DMS 273 (cell line): ENCODE data around the gene PCYT1A.
A peak's percentile ranks its signal among the peaks of the same experiment; 100 is the strongest.
"Not testable (repeated sequence)": the region's sequence is repeated elsewhere in the genome, so short reads cannot be mapped to it uniquely, and the experiment has no call there.

ENCODE experiments used
- DNase-seq: peaks from one replicate; lab custom pipeline; 2025; ENCODE audit not compliant: unreplicated experiment; lab: John Stamatoyannopoulos, UW

PCYT1A gene

DNA sequence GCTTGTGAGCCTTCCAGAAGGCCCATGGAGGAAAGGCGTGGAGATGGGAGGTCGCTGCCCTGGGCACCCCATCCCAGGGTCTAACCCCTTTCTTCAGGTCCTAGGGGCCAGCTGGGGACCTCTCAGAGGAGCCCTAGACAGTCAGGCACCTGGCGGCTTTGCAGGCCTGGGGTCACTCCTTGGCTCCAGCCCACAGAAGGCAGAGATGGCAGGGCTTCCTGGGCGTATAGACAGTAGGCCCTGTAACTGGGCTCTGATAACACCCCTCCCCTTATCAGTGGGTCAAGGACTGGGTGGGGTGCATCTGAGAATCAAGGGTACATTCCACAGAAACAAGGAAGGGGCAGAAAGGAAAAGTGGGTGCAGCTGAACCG is 93.0 kb downstream of the PCYT1A start:
- no peak for DNase-seq

GRCh38 chr3:196193736-196194541 is 93.6 kb downstream of the PCYT1A start:
- peak; percentile 43 for DNase-seq

DNA sequence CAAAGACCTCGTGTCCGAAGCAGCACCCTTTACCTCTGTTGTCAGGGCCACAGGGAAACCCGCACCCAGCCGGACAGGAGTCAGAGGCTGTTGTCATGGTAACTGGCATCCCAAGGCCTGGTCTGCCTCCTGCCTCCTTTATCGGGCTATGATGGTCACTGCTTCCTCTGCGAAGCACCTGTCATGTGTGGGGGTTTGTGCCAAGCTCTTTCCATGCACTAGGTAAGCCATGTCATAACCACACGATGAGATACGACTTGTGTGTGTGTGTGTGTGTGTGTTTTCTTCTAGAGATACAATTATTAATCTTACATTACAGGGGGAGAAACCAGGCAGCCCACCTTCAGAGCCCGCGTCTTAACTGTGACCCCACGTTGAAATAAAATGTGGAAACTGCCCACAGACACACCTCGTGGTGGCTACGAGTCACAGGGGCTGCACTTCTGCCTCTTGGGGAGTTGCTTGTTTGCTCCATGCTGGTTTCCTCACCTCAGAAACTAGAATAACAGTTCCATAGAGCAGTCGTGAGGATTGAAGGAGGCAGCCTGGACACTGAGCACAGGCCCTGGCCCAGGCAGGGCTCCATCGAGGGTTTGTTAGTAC is 94.3 kb downstream of the PCYT1A start:
- DNase-seq: peak; percentile 35

DNA sequence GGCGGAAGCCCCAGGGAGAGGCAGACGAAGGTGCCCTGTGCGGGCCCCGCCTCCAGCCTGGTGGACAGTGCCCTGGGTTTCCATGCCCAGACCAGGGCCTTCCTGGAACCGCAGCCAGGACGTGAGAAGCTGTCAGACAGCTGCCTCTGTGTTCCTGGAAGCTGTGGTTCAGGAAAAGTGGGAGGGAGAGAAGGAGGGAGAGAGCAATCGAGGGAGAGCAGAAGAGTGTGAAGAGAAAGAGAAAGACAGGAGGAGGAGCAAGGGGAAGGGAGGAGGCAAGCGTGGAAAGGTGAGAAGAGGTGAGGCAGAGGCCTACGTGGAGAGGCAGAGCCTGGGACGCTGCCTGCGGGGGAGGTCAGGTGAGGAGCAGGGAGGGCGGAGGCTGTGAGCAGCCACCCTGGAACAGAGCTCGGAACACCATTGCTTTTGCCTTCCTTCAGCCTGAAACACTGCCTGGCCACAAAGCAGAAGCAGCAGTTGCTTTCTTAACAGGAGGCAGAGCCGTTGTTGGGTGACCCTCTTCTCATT is 94.9 kb downstream of the PCYT1A start:
- DNase-seq: no peak

GRCh38 chr3:196192036-196192523 is 95.4 kb downstream of the PCYT1A start:
- DNase-seq: no peak

GRCh38 chr3:196189566-196190347 is 97.8 kb downstream of the PCYT1A start:
- no peak for DNase-seq

DNA sequence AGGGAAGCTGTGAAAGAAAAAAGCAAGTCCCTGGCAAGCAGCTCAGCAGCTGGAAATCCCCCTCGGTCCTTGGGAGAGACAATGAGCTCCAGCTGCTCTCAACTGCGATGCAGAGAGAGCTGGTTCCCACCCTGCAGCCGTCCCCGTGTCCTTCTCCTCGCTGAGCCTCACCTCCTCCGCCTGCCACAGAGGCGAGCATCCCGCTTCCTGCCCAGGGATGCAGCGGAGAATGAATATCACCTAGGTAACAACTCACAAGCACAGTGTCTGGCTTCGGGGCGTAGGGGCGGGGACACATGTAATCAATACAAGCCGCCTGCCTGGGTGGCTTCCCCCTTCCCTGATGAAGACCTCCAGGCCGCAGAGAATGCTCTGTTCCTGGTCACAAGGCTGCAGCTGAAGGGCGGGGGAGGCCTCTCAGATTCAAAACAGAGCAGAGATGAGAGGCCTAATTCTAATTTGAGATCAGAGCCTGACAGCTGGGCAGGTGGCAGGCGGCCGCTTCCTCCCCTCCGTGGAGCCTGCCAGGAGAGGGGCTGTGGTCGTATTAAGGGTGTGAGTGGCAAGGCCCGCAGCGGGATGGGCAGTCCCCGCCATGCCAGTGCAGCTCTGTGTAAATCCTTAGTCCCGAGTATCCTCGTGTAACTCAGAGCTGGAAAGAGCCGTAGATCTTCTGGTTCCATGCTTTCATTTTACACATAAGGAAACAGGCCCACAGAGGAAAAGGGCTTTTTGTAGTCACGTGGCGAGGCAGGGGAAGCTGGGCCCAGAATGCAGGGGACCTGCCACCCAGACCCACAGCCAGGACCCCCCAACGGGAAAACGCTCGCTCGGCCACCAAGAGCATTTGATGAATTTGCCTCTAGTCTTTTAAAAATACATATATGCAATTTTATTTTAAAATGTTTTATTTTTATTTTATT is 100.6 kb downstream of the PCYT1A start:
- DNase-seq: peak; percentile 58

- DNase-seq: no peak
Observed at GRCh38 chr3:196184881-196185280, 102.6 kb downstream of the PCYT1A start.

GRCh38 chr3:196184169-196184432 is 103.4 kb downstream of the PCYT1A start:
- not testable (repeated sequence) for DNase-seq

DNA sequence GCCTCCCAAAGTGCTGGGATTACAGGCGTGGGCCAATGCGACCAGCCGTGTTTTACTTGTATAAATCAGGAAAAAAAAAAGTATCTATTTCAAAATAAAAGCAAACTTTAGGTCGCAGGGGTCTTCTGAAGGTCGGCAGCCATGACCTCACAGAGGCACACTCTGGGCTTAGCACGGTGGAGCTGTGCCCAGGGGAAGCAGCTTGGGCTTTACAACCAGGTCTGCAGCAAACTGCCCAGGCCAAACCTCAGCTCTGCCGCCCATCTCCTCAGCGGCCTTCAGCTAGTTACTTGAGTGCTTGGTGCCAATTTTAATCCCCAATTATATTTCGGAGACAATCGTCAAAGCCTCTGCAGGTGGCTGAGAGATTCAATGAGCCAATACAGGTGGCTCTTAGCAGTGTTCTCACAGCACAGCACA is 106.4 kb downstream of the PCYT1A start:
- no peak for DNase-seq

DNA sequence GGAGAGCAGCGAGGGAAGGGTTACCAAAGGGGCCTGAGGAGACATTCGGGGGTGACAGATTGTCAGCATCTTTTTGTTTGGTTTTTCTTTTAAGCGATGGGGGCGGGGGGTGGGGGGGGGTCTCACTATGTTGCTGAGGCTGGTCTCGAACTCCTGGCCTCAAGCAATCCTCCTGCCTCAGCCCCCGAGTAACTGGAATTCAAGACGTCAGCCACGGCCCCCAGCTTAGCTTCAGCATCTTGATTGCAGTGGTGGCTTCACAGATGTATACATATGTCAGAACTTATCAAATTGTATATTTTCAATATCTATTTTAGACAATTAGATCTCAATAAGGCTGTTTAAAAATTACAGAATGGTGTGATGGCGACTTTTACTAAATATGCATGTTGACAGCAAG is 107.2 kb downstream of the PCYT1A start:
- DNase-seq: no peak
